WERI-Rb-1 (cell line): Measurements from ENCODE around the gene AXL.

Experiments
- DNase-seq: peaks from one replicate; pipeline ENCODE4 v3.0.0-alpha.2; 2020
- H3K27ac ChIP-seq: fragments of 250-450 bp; sonication (Bioruptor Pico); 2 replicates; pipeline ENCODE4 v1.5.1; 2020; ENCODE audit warnings: mild to moderate bottlenecking, moderate library complexity
- H3K27me3 ChIP-seq: fragments of 250-450 bp; sonication (Bioruptor Pico); 2 replicates; pipeline ENCODE4 v1.5.1; 2021; ENCODE audit warnings: mild to moderate bottlenecking, low read depth, moderate library complexity; ENCODE audit not compliant: insufficient read depth, severe bottlenecking
- H3K36me3 ChIP-seq: fragments of 250-450 bp; sonication (Bioruptor Pico); 2 replicates; pipeline ENCODE4 v1.5.1; 2020; ENCODE audit warnings: mild to moderate bottlenecking, moderate library complexity
- H3K4me3 ChIP-seq: 2 replicates; pipeline ENCODE4 v1.5.1; 2011; ENCODE audit warnings: low read depth, mild to moderate bottlenecking, control low read depth, low read length
- H3K9me3 ChIP-seq: fragments of 250-450 bp; sonication (Bioruptor Pico); 2 replicates; pipeline ENCODE4 v1.5.1; 2021; ENCODE audit warnings: mild to moderate bottlenecking, moderate library complexity; ENCODE audit not compliant: severe bottlenecking
- TF ChIP-seq, protein P1 (sequence below): IDR thresholded peaks from 2 replicates; pipeline ENCODE4 v1.5.1; 2011; ENCODE audit warnings: low read depth, mild to moderate bottlenecking, control low read depth, inconsistent platforms, low read length

Gene AXL

DNA sequence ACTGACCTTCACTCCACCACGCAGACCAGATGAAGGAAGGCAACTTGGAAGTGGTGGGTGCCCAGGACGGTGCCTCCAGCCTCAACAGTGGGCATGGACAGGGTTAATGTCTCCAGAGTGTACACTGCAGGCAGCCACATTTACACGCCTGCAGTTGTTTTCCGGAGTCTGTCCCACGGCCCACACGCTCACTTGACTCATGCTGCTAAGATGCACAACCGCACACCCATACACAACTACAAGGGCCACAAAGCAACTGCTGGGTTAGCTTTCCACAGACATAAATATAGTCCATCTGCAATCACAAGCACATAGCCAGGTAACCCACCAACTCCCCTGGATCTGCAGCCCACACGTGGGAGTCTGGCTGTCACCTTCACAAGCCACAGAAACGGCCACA, 12.6 kb upstream of the AXL start:
- TF ChIP-seq, protein P1, sequence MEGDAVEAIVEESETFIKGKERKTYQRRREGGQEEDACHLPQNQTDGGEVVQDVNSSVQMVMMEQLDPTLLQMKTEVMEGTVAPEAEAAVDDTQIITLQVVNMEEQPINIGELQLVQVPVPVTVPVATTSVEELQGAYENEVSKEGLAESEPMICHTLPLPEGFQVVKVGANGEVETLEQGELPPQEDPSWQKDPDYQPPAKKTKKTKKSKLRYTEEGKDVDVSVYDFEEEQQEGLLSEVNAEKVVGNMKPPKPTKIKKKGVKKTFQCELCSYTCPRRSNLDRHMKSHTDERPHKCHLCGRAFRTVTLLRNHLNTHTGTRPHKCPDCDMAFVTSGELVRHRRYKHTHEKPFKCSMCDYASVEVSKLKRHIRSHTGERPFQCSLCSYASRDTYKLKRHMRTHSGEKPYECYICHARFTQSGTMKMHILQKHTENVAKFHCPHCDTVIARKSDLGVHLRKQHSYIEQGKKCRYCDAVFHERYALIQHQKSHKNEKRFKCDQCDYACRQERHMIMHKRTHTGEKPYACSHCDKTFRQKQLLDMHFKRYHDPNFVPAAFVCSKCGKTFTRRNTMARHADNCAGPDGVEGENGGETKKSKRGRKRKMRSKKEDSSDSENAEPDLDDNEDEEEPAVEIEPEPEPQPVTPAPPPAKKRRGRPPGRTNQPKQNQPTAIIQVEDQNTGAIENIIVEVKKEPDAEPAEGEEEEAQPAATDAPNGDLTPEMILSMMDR, result no peak
- no peak for DNase-seq
- no peak overlapping the region for H3K27ac ChIP-seq
- H3K9me3 ChIP-seq, result no peaks in the 10 kb centered on the region
- no peaks in the 10 kb centered on the region for H3K27me3 ChIP-seq
- no peak overlapping the region for H3K4me3 ChIP-seq
- no peaks in the 10 kb centered on the region for H3K36me3 ChIP-seq

DNA sequence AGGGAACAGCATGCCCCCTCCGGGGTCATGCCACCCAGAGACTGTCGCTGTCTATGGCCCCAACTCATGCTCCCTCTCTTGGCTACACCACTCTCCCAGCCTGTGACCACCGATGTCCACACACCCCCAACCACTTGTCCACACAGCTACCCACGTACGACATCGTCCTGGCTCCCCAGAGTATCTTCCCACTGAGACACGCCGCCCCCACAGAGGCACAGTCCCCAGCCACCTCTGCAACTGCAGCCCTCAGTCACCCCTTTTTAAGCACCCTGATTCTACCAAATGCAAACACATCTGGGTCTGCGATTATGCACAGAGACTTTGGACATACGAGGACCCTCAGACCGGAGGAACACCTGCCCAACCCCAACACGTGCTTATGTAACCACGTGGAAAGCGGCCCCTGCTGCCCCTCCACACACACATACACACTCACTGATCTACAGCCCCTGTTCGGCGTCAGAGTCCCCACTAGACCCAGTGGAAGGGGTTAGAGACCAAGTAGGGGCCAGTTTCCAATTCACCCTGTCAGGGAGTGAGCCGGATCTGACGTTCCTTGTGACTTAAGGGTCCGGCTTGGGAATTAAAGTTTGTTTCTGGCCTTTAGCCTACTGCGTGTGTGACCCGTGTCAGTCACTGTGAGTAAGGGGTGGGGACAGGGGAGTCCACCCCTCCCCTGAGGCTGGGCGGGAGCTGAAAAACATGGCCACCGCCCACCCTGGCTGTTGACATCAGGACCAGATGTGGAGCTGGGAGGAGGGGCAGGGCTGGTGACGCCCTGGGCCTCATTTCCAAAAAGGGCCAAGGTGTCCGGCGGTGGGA, 11.9 kb upstream of the AXL start:
- TF ChIP-seq, protein P1, result no peak
- Histone ChIP-seq H3K36me3 (no peaks in the 10 kb centered on the region), H3K27ac (no peak overlapping the region), H3K27me3 (no peaks in the 10 kb centered on the region), H3K4me3 (no peak overlapping the region), H3K9me3 (no peaks in the 10 kb centered on the region)
- DNase-seq, result no peak

DNA sequence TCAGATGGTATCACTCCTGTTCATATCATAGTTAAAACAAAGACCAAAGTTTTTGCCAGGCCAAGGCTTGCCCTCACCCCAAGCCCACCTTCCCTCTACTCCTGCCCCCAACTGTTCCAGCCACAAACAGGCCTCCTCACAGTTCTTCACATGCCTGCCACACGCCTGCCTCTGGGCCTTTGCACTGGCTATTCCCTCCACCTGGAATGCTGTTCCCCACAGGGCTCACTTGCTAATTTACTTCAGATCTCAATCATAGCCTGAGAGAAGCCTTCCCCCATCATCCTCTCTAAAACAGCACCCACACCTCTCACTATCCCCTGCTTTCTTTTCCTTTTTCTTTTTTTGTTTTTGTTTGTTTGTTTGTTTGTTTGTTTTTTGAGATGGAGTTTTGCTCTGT, 4.9 kb upstream of the AXL start:
- Histone ChIP-seq H3K36me3 (no peaks in the 10 kb centered on the region), H3K27me3 (no peaks in the 10 kb centered on the region), H3K4me3 (no peak overlapping the region), H3K9me3 (no peaks in the 10 kb centered on the region), H3K27ac (no peak overlapping the region)
- no peak for DNase-seq
- TF ChIP-seq, protein P1, result no peak

DNA sequence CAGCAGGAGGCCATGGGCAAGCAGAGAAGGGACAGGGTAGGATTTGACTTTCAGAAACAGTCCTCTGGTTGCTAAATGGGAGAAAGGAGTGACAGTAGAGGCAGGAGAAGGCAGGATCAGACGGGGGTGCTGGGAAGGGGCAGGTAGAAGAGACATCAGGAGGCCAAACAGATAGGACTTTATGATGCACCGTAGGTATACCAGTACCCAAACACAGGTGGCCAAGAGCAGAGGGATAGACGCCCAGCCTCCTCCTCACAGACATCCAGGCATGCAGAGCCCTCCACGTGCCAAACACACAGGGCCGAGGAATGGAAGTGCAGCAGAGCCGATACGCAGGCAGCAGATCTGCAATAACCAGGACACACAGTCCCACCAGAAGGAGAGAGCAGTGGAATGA, 1.3 kb upstream of the AXL start:
- no peak overlapping the region for H3K27ac ChIP-seq
- DNase-seq, result no peak
- H3K27me3 ChIP-seq, result no peaks in the 10 kb centered on the region
- H3K4me3 ChIP-seq, result no peak overlapping the region
- TF ChIP-seq, protein P1, result no peak
- no peaks in the 10 kb centered on the region for H3K36me3 ChIP-seq
- no peaks in the 10 kb centered on the region for H3K9me3 ChIP-seq

DNA sequence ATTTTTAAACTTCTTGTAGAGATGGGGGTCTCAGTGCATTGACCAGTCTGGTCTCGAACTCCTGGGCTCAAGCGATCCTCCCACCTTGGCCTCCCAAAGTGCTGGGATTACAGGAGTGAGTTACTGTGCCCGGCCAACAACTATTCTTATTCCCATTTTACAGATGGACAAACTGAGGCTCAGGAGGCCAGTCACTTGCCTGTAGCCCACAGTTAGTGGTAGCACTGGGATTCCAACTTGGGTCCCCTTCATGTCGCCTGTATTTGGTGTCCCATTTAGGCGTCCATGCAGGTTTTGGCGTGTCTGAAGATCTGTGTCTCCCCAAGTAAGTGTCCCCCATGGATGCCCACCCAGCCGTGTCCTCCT, 791 bp upstream of the AXL start:
- no peaks in the 10 kb centered on the region for H3K9me3 ChIP-seq
- no peaks in the 10 kb centered on the region for H3K27me3 ChIP-seq
- H3K36me3 ChIP-seq, result no peaks in the 10 kb centered on the region
- H3K27ac ChIP-seq, result peak overlapping the region; percentile 48
- no peak for DNase-seq
- TF ChIP-seq, protein P1, result no peak
- H3K4me3 ChIP-seq, result no peak overlapping the region

DNA sequence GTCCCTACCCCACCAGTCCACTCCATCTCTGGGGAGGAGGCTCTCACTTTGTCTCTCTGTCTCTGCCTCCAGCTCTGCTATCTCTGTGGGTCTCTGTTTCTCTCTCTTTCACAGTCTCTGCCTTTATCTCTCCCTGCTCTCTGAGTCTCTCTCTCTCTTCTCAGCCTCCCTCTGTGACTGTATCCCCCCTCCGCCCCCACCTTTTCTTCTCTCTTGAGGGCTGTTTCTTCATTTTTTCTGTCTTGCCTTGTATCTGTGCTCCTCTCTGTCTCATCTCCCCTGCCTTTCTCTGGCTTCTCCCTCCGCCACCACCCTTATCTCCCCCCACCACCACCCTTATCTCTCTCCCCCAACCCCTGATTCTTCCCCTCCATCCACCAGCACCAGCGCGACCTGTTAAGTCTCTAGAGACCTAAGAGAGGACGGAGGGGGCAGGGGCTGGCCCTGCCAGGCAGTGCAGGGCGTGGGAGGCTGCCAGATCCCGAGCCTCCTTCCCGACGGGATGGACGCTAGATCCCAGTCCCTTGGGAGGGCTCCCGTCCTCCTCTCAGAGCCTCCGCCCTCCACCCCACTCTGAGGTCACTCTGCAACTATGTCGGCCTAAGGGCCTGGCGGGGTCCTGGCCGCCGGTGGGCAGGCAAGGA, 1.0 kb downstream of the AXL start:
- H3K36me3 ChIP-seq, result no peaks in the 10 kb centered on the region

More for the DNA sequence above, 1.0 kb downstream of the AXL start:
- DNase-seq, result no peak
- Histone ChIP-seq H3K4me3 (no peak overlapping the region), H3K27ac (no peak overlapping the region), H3K9me3 (no peaks in the 10 kb centered on the region), H3K27me3 (no peaks in the 10 kb centered on the region)
- TF ChIP-seq, protein P1, result no peak
